Measurements from ENCODE around the gene ALPI.

Gene ALPI

GRCh38 chr2:232493701-232494474, 37.9 kb downstream of the ALPI start:
- peaks cover 34% of the 10 kb centered on the region for H3K27me3 Mint-ChIP-seq
- H3K4me3 Mint-ChIP-seq = no peak overlapping the region
- H3K36me3 Mint-ChIP-seq (ENCODE audit: low read depth) = no peaks in the 10 kb centered on the region
- no peak overlapping the region for H3K27ac Mint-ChIP-seq
- intact Hi-C loops (cut with micrococcal nuclease) = no loop called here
- H3K9me3 Mint-ChIP-seq = no peaks in the 10 kb centered on the region
- no peaks in the 10 kb centered on the region for H3K4me1 Mint-ChIP-seq (ENCODE audit: low read depth)

DNA sequence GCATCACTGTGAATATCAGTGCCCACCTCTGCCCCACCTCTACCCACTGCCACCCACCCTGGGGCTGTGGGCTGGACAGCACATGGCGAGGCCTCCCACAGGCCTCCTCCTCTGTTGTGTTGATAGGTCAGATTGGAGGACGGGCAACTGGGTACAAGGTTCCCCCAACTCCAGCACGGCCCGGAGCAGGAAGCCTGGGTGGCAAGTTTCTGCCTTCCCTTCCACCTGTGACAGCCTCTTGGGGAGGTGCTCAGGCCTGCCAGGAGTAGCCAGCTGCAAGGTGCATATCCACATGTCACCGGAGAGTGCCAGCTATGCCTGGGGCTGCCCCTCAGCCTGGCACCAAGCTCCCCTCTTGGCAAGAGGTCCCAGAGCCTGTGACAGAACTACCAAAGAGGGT, 38.6 kb downstream of the ALPI start:
- Mint-ChIP-seq H3K9me3 (no peaks in the 10 kb centered on the region), H3K4me1 (ENCODE audit: low read depth) (no peaks in the 10 kb centered on the region), H3K27ac (no peak overlapping the region)

GRCh38 chr2:232495292-232495691, 39.3 kb downstream of the ALPI start:
- Mint-ChIP-seq H3K27ac (no peak overlapping the region), H3K4me1 (ENCODE audit: low read depth) (no peaks in the 10 kb centered on the region)

More for the DNA sequence above, 38.6 kb downstream of the ALPI start:
- no peaks in the 10 kb centered on the region for H3K36me3 Mint-ChIP-seq (ENCODE audit: low read depth)
- H3K4me3 Mint-ChIP-seq = no peak overlapping the region
- peaks cover 28% of the 10 kb centered on the region for H3K27me3 Mint-ChIP-seq
- intact Hi-C loops (cut with micrococcal nuclease) = no loop called here

GRCh38 chr2:232496501-232497270, 40.7 kb downstream of the ALPI start:
- Mint-ChIP-seq H3K4me1 (ENCODE audit: low read depth) (no peaks in the 10 kb centered on the region), H3K27ac (no peak overlapping the region), H3K36me3 (ENCODE audit: low read depth) (no peaks in the 10 kb centered on the region), H3K4me3 (no peak overlapping the region), H3K27me3 (peaks cover 32% of the 10 kb centered on the region), H3K9me3 (no peaks in the 10 kb centered on the region)
- intact Hi-C loops (cut with micrococcal nuclease) = no loop called here

More at GRCh38 chr2:232495292-232495691, 39.3 kb downstream of the ALPI start:
- Mint-ChIP-seq H3K36me3 (ENCODE audit: low read depth) (no peaks in the 10 kb centered on the region), H3K4me3 (no peak overlapping the region), H3K27me3 (peaks cover 24% of the 10 kb centered on the region), H3K9me3 (no peaks in the 10 kb centered on the region)
- intact Hi-C loops (cut with micrococcal nuclease) = no loop called here

GRCh38 chr2:232497348-232497747, 41.4 kb downstream of the ALPI start:
- no peaks in the 10 kb centered on the region for H3K36me3 Mint-ChIP-seq (ENCODE audit: low read depth)
- intact Hi-C loops (cut with micrococcal nuclease) = no loop called here
- no peaks in the 10 kb centered on the region for H3K4me1 Mint-ChIP-seq (ENCODE audit: low read depth)
- H3K27ac Mint-ChIP-seq = no peak overlapping the region
- no peak overlapping the region for H3K4me3 Mint-ChIP-seq
- H3K9me3 Mint-ChIP-seq = no peaks in the 10 kb centered on the region
- peaks cover 34% of the 10 kb centered on the region for H3K27me3 Mint-ChIP-seq

DNA sequence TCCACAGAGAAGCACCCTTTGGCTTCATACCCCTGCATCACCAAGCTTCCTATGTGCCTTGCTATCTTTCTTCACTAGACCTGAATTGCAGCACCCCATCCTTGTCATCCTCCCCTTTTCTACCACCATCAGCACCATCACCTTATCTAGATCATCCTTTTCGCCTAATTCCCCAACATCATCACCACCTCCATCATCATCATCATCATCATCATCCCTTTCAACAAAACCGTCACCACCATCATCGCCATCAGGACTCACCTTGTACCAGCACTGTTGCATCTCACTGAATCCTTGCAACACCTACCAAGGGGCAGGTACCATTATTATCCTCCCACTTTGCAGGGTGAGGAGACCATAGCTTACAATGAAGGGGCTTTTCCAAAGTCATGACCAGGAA, 42.5 kb downstream of the ALPI start:
- peaks cover 39% of the 10 kb centered on the region for H3K27me3 Mint-ChIP-seq
- no peaks in the 10 kb centered on the region for H3K36me3 Mint-ChIP-seq (ENCODE audit: low read depth)
- peaks cover under 1% of the 10 kb centered on the region for H3K4me1 Mint-ChIP-seq (ENCODE audit: low read depth)
- H3K27ac Mint-ChIP-seq = no peak overlapping the region
- no peak overlapping the region for H3K4me3 Mint-ChIP-seq
- H3K9me3 Mint-ChIP-seq = no peaks in the 10 kb centered on the region
- intact Hi-C loops (cut with micrococcal nuclease) = no loop called here

DNA sequence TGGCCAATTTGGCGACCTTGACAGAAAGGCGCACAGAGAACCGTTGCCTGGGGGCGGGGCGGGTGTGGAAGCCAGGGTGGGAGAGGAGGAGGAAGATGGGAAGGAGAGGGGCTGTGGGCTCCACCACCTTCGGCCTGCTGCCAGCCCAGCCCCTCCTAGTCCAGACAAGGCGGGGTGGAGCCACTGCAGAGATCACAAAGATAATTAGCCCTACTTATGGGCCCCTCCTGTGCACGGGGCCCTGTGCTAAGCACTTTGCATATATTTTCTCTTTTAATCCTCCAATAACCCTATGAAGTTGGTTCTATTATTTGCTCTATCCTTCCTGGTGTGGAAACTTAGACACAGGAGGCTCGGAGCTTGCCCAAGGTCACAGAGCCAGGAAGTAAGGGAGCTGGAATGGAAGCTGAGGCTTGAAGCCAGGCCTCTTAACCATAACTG, 45.4 kb downstream of the ALPI start:
- Mint-ChIP-seq H3K27me3 (peaks cover 65% of the 10 kb centered on the region), H3K27ac (no peak overlapping the region), H3K4me3 (no peak overlapping the region), H3K4me1 (ENCODE audit: low read depth) (peaks cover 6% of the 10 kb centered on the region), H3K36me3 (ENCODE audit: low read depth) (no peaks in the 10 kb centered on the region), H3K9me3 (no peaks in the 10 kb centered on the region)
- intact Hi-C loops (cut with micrococcal nuclease) = no loop called here

DNA sequence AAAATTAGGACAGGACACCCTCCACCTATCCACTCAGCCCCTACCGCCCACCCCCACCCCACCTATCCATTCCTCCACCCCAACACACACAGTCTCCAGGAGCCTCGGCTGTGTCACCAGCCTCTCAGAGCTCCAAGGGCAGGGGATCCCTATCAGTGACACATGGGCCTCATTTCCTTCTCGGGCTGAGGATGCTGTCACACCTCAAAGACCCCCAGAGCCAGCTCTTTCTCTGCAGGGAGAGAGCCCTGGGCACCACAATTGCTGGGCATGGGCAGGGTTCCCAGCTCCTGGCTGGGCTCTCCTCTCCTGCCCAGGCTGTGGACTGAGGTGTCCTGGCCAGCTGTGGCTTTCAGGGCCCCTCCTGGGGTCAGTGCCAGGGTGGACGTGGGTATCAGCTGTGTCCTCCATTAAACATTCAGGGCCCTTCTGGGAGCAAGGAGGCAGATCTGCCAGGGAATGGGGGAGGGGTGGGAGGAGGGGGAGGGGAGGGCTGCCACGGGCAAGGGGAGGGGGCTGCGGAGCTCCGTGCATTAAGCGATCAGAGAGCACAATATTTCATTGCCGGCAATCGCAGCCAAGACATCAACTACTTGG, 45.9 kb downstream of the ALPI start:
- Mint-ChIP-seq H3K9me3 (no peaks in the 10 kb centered on the region), H3K4me1 (ENCODE audit: low read depth) (peaks cover 6% of the 10 kb centered on the region), H3K27me3 (peaks cover 70% of the 10 kb centered on the region), H3K4me3 (no peak overlapping the region), H3K27ac (no peak overlapping the region), H3K36me3 (ENCODE audit: low read depth) (no peaks in the 10 kb centered on the region)
- intact Hi-C loops (cut with micrococcal nuclease) = no loop called here

DNA sequence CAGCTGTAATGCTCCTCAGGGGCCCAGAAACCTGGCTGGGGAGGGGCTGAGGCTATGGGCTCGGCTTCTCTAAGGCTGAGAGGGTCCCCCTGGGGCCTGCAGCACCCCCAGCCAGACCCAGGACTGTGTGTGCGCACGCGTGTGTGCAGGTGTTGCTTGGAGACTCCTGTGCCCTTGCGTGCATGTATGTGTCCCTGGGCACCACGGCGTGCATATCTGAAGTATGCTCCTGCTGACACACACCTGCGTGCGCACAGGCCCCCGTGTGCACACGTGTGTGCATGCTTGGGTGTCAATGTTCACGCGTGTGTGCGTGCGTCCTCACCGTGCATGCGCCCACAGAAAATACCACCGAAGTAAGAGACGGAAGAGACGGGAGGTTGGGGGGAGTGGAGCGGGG, 46.6 kb downstream of the ALPI start:
- Mint-ChIP-seq H3K27me3 (peaks cover 76% of the 10 kb centered on the region), H3K36me3 (ENCODE audit: low read depth) (no peaks in the 10 kb centered on the region), H3K4me1 (ENCODE audit: low read depth) (peaks cover 6% of the 10 kb centered on the region), H3K27ac (no peak overlapping the region), H3K9me3 (no peaks in the 10 kb centered on the region), H3K4me3 (no peak overlapping the region)
- intact Hi-C loops (cut with micrococcal nuclease) = no loop called here

DNA sequence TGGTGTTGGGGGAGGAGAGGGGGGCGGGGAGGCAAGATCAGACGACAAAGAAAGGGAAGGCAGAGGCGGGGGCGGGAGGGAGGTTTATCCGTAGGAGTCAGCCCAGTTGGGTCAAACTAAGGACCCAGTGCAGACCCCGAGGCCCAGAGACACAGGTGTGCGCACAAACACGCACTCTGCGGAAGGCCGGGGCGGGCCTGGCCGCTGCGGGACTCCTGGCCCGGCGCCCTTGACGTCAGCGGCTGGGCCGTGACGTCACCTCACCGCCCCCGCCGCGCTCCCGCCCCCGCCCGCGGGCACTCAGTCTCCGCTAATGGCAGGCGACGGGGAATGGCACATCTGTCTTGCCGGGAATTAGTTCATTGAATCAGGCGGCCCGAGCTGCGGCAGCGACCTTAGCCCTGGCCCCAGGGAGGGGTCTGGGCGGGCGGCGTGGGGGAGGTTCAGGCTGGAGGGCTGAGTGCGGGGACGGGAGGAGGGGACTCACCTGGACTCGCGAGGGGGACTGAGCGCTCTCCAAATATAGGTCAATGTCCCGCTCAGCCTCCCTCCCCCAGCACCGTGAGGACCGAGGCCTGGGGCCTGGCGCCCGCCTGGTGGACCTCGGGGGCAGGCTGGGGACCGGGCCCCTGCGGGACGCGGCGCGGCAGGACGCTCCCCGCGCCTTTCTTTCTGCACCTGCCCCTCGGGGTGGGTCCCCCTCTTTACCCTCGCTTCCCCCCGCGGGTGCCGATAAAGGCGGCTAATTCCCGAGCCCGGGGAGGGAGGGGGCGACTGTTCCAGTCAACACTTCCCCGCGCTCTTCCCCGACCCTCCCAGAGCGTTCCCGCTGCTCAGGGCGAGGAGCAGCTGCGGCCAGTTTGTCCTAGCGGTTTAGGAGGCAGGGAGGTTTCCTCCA, 47.2 kb downstream of the ALPI start:
- Mint-ChIP-seq H3K4me3 (no peak overlapping the region), H3K36me3 (ENCODE audit: low read depth) (no peaks in the 10 kb centered on the region), H3K9me3 (no peaks in the 10 kb centered on the region), H3K27ac (no peak overlapping the region), H3K27me3 (peaks cover 74% of the 10 kb centered on the region), H3K4me1 (ENCODE audit: low read depth) (peaks cover 6% of the 10 kb centered on the region)
- intact Hi-C loops (cut with micrococcal nuclease) = no loop called here

GRCh38 chr2:232503809-232504323, 47.9 kb downstream of the ALPI start:
- Mint-ChIP-seq H3K4me3 (no peak overlapping the region), H3K9me3 (no peaks in the 10 kb centered on the region), H3K27ac (no peak overlapping the region), H3K27me3 (peaks cover 71% of the 10 kb centered on the region), H3K36me3 (ENCODE audit: low read depth) (no peaks in the 10 kb centered on the region), H3K4me1 (ENCODE audit: low read depth) (peaks cover 6% of the 10 kb centered on the region)
- intact Hi-C loops (cut with micrococcal nuclease) = no loop called here

- Mint-ChIP-seq H3K4me3 (no peak overlapping the region), H3K27me3 (peaks cover 71% of the 10 kb centered on the region), H3K4me1 (ENCODE audit: low read depth) (peaks cover 6% of the 10 kb centered on the region), H3K9me3 (no peaks in the 10 kb centered on the region), H3K27ac (no peak overlapping the region), H3K36me3 (ENCODE audit: low read depth) (no peaks in the 10 kb centered on the region)
- intact Hi-C loops (cut with micrococcal nuclease) = no loop called here
These were observed 48.5 kb downstream of the ALPI start for GRCh38 chr2:232504438-232504837.

- Mint-ChIP-seq H3K4me3 (no peak overlapping the region), H3K36me3 (ENCODE audit: low read depth) (no peaks in the 10 kb centered on the region), H3K4me1 (ENCODE audit: low read depth) (peaks cover 6% of the 10 kb centered on the region), H3K9me3 (no peaks in the 10 kb centered on the region), H3K27me3 (peaks cover 65% of the 10 kb centered on the region), H3K27ac (no peak overlapping the region)
- intact Hi-C loops (cut with micrococcal nuclease) = no loop called here
These were observed 49.9 kb downstream of the ALPI start for GRCh38 chr2:232505856-232506255.

Measured in dendritic cell treated with granulocyte-macrophage colony-stimulating factor and Interleukin-4, amounts not matched to agents 40 ng/mL and 50 ng/mL, for 4 days (primary cell).